HEK293T (cell line): Measurements from ENCODE around the gene SNU13.

Experiments used
- ARNT ChIP-seq: fragments of 450-650 bp; IDR thresholded peaks from 2 replicates; pipeline ENCODE4 v1.6.1; 2017; ENCODE audit warnings: mild to moderate bottlenecking
- BHLHE40 ChIP-seq: fragments of 450-650 bp; IDR thresholded peaks from 2 replicates; pipeline ENCODE4 v1.6.1; 2016; ENCODE audit warnings: mild to moderate bottlenecking, moderate library complexity, borderline replicate concordance
- CTBP1 ChIP-seq: fragments of 450-650 bp; IDR thresholded peaks from 2 replicates; pipeline ENCODE4 v1.6.1; 2016; ENCODE audit warnings: borderline replicate concordance
- ELF4 ChIP-seq: fragments of 450-650 bp; IDR thresholded peaks from 2 replicates; pipeline ENCODE4 v1.6.1; 2017; ENCODE audit warnings: antibody characterized with exemption
- FOXA1 ChIP-seq: fragments of 450-650 bp; IDR thresholded peaks from 2 replicates; pipeline ENCODE4 v1.6.1; 2016; ENCODE audit warnings: mild to moderate bottlenecking
- HDGF ChIP-seq: fragments of 450-650 bp; IDR thresholded peaks from 2 replicates; pipeline ENCODE4 v1.6.1; 2017; ENCODE audit warnings: antibody characterized with exemption, borderline replicate concordance
- L3MBTL2 ChIP-seq: fragments of 450-650 bp; conservative IDR thresholded peaks from 2 replicates; pipeline ENCODE4 v1.6.1; 2016; ENCODE audit warnings: mild to moderate bottlenecking
- LEF1 ChIP-seq: fragments of 450-650 bp; IDR thresholded peaks from 2 replicates; pipeline ENCODE4 v1.6.1; 2017; ENCODE audit warnings: mild to moderate bottlenecking, borderline replicate concordance
- NFRKB ChIP-seq: fragments of 450-650 bp; IDR thresholded peaks from 2 replicates; pipeline ENCODE4 v1.6.1; 2016; ENCODE audit warnings: mild to moderate bottlenecking, moderate library complexity
- SP1 ChIP-seq: fragments of 450-650 bp; IDR thresholded peaks from 2 replicates; pipeline ENCODE4 v1.6.1; 2017
- SUZ12 ChIP-seq: fragments of 450-650 bp; IDR thresholded peaks from 2 replicates; pipeline ENCODE4 v1.6.1; 2016; ENCODE audit warnings: mild to moderate bottlenecking
- TARDBP ChIP-seq: fragments of 450-650 bp; IDR thresholded peaks from 2 replicates; pipeline ENCODE4 v1.6.1; 2016
- TF ChIP-seq, protein P1 (sequence below): fragments of 450-650 bp; IDR thresholded peaks from 2 replicates; pipeline ENCODE4 v1.6.1; 2016

DNA sequence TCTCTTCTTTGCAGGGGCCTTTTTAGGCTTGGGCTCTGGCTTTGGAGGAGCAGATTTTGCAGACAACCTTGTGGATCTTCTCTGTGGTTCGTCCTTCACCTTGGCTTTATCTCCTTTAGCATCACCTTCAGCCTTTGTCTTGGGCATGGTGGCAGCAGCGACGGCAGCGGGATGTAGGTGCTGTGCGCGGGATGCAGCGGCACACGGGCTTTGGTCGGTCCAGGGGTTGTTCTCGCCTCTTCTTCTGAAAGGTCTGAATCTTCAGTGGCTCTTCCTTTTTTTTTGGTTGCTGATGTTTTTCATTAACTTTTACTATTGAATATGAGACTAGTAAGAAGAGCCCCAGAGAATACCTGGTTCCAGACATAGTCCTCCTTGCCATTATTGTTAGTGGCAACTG is 20.7 kb upstream of the SNU13 start:
- no peak for TF ChIP-seq BHLHE40
- no peak for TF ChIP-seq FOXA1
- no peak for TF ChIP-seq SP1
- TF ChIP-seq SUZ12: no peak
- TF ChIP-seq L3MBTL2: no peak
- TF ChIP-seq LEF1: no peak
- TF ChIP-seq, protein P1, sequence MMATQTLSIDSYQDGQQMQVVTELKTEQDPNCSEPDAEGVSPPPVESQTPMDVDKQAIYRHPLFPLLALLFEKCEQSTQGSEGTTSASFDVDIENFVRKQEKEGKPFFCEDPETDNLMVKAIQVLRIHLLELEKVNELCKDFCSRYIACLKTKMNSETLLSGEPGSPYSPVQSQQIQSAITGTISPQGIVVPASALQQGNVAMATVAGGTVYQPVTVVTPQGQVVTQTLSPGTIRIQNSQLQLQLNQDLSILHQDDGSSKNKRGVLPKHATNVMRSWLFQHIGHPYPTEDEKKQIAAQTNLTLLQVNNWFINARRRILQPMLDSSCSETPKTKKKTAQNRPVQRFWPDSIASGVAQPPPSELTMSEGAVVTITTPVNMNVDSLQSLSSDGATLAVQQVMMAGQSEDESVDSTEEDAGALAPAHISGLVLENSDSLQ: no peak
- no peak for TF ChIP-seq ELF4
- no peak for TF ChIP-seq NFRKB
- TF ChIP-seq TARDBP: no peak
- no peak for TF ChIP-seq HDGF
- TF ChIP-seq ARNT: no peak
- no peak for TF ChIP-seq CTBP1
